HG03439 (cell line): ENCODE results near the gene WFDC12.
"Not testable (repeated sequence)": the region's sequence is repeated elsewhere in the genome, so short reads cannot be mapped to it uniquely, and the experiment has no call there.

ENCODE experiments used
- ATAC-seq: cut with Tn5 transposase; IDR thresholded peaks from one replicate; pipeline ENCODE4 v1.9.1; 2021; ENCODE audit warnings: mild to moderate bottlenecking, moderate library complexity; ENCODE audit not compliant: unreplicated experiment

The WFDC12 gene, protein sequence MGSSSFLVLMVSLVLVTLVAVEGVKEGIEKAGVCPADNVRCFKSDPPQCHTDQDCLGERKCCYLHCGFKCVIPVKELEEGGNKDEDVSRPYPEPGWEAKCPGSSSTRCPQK

DNA sequence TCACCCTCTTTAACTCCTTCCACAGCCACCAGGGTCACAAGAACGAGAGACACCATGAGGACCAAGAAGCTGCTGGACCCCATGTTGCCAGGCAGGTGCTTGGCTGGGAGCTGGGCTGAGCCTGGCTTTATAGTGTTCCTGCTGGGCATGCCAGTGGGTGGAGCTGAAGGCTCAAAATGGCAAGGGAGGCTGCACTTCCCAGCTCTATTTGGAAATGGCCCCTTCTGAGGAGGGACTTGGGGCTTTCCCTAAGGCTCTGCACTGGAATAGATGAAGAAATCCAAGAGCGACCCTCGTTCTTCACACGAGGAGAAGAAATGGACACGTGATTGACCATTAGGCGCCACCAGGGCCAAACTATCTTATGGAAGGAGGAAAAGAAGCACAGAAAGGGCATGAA is at the start of gene WFDC12:
Gene WFDC12, minus strand, starts transcription at position 101 of the 400 bp plus-strand sequence. Its CDS starts 18 bp downstream, at position 83.
- ATAC-seq = no peak

DNA sequence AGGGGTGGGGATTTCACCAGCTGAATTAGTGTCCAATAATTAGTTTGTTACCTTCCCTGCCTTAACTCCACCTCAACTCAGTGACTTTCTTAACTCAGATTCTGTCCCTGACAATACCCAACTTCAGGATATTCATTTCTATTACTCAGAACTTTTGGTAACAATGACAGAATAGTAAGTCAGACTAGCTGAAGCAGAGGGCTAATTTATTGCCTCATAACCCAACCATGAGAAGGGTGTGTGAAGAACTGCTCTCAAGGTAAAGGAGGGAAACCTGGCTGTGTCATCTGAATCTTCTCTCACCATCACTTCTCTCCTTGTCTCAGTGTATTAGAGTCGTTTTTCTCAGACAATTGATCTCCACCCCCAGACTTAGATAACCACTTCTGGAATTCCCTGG is 49.3 kb upstream of the WFDC12 start:
- ATAC-seq = no peak

DNA sequence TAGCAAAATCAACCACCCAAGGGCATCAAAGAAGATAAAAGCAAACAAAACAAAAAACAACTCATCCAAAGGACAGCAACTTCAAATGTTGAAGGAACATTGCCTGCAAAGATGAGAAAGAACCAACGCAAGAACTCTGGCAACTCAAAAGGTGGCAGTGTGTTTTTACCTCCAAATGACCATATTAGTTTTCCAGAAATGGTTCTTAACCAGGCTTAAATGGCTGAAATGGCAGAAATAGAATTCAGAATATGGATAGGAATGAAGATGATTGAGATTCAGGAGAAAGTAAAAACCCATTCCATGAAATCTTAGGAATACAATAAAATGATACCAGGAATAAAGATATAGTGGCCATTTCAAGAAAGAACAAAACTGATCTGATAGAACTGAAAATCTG is 40.6 kb upstream of the WFDC12 start:
- ATAC-seq = no peak

DNA sequence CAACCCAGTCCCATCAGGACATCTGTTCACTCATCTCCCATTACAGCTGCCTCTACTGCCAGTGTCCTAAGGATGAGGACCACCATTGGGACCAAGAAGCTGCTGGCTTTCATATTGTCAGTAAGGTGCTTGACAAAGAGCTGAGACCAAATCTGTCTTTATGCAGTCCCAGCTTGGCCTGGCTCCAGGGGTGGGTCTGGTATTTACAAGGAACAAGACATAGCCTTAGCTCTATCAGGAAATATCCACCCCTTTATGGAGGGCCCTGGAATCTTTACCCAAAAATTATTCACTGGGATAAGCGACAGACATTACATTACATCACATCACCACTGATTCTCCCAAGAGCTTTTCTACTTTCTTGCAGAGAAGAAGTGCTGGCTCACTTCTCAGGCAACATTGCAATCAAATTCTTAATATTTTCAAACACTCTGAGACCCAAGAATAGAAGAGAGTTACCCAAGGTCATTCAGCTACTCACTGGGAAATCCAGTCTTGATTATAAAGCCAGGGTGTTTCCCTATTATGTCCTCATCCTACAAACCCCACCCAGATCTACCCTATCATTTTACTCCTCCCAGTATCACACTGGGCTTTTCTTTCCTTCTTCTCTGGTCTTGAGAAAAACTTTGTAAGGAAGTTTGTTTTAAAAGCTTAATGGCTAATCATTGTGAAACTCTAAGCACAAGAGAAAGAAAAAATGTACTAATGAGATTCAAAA is 39.0 kb upstream of the WFDC12 start:
- ATAC-seq = no peak

DNA sequence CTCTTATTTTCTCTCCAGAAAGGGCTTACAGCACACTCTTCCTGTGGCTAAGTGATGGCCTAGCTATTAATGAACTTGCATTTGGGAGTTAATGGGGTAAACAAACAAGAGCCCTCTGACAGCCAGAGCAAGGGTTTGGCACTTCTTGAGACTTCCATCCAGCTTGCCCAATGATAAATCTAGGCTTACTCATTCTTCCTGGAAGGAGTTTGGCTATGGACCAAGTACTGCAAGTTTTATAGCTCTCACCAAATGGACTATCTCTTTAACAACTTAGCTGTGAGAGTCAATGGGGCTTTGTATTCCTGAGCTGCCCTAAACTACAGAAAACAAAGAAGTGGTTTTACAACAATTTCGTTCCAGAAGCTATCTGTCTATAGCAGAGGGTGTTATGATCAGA is 33.7 kb upstream of the WFDC12 start:
- ATAC-seq = no peak

DNA sequence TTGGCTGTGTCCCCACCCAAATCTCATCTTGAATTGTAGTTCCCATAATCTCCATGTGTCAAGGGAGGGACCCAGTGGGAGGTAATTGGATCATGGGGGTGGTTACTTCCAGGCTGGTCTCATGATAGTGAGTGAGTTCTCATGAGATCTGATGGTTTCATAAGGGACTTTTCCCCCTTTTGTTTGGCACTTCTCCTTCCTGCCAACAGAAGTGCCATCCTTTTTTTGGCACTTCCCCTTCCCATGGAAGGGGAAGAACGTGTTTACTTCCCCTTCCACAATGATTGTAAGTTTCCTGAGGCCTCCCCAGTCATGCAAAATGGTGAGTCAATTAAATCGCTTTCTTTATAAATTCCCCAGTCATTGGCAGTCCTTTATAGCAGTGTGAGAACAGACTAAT is 32.4 kb upstream of the WFDC12 start:
- ATAC-seq = no peak

DNA sequence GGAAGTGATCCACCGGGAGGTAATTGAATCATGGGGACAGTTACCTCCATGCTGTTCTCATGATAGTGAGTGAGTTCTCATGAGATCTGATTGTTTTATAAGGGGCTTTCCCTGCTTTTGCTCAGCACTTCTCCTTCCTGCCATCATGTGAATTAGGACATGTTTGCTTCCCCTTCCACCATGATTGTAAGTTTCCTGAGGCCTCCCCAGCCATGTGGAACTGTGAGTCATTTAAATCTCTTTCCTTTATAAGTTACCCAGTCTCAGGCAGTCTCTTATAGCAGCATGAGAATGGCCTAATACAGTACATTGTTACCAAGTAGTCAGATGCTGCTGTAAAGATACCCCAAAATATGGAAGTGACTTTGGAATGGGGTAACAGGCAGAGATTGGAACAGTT is 30.5 kb upstream of the WFDC12 start:
- not testable (repeated sequence) for ATAC-seq

DNA sequence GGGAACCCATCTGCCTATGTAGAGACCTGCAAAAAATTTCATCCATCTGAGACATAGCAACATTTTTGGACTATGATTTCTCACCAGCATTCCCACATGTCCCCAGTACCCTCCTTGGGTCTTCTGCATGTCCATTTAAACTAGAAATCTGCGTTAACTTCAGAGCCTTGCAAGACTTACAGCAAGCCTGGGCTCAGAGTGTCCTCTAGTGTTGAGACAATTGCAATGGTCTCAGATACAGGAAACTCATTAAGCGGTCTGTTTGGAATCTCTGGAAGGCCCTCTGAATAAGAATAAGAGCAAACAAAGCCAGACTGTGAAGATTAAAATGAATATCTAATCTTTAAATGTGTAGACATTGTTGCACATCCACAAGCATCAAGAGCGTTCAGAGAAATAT is 29.9 kb upstream of the WFDC12 start:
- ATAC-seq = no peak

DNA sequence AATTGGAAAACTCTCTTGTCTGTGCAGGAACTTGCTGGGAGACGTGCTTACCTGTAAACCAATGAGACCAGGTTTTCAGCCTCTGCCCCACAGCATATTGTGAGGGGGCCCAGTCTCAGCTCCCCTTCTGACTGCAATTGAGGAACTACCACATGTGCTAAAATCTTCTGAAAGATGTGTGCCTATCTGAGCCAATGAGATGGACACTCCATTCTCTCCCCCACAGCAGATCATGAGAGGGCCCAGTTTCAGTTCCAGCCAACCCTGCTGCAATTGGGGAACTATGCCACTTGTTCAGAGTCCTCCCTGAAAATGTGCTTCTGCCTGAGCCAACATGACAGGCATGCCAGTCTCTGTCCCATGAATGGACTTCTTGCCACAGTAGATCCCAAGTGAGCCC is 29.5 kb upstream of the WFDC12 start:
- no peak for ATAC-seq

DNA sequence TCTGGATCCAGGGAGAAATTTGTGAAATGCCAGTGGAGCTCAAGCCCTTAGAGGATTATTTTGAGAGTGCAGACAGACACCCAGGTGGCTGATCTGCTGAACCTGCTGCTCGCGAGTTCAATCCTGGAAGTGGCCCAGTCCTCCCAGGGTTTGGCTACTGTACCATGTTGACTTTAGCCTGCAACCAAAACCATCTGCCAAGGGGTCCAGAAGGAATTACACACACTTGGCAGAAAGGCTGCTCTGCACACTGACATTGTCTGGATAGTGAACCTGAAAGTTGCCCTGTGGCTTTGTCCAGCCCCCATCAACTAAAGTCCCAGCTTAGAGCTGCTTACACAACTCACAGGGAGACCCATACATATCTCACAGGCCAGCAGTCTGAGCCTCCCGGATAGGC is 28.9 kb upstream of the WFDC12 start:
- no peak for ATAC-seq

DNA sequence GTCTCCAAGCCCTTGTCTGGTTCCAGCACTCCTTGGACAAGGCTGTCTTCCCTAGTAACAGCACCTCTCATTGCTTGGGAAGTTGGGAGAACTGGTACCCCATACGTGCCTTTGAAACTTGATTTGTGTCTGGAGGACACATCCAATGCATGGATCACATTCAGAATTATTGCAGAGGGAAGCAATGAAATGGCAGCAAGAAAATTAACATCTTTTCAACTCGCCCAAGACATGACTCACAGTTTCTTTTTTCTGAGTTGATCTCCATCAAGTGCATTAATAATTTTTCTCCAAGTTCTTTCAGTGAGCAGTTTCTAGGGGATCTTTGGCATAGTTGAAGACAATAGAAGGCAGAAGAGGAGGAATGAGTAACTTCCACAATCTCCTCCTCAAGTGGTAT is 28.1 kb upstream of the WFDC12 start:
- ATAC-seq = no peak

DNA sequence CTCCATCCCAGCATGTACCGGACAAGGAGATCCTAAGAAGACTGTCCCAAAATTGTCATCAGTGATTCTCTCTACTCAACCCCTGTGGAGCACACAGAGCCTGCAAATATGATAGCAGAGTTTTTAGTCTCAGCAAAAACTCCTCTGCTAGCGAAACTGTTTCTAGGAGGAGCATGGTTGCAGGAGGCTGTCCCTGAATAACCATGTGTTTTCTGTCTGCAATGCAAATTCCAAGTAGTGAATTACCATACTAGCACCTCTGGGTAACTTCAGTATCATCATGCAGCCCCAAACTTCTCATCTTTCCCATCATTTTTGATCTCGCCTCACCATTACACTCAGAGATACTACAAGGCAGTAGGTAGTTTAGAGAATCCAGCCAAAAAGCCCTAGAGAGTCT is 24.8 kb upstream of the WFDC12 start:
- no peak for ATAC-seq

DNA sequence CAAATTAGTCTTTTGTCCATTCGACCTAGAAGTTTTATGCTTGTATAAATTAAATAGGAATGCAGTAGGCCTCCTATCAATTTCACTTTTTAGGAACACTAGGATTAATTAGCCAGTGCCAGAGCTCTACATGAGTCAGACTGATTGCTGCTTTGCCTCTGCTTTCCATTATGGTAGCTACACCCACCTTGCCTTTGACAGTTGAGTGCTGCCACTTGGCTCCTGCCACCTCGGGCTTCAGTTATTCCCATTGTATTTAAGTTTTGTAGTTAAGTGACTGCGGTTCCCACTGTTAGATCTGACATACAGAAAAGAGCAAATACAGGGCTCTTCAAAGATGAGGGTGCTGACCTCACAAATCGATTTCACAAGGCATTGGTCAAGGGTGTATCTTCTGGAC is 16.6 kb upstream of the WFDC12 start:
- no peak for ATAC-seq

DNA sequence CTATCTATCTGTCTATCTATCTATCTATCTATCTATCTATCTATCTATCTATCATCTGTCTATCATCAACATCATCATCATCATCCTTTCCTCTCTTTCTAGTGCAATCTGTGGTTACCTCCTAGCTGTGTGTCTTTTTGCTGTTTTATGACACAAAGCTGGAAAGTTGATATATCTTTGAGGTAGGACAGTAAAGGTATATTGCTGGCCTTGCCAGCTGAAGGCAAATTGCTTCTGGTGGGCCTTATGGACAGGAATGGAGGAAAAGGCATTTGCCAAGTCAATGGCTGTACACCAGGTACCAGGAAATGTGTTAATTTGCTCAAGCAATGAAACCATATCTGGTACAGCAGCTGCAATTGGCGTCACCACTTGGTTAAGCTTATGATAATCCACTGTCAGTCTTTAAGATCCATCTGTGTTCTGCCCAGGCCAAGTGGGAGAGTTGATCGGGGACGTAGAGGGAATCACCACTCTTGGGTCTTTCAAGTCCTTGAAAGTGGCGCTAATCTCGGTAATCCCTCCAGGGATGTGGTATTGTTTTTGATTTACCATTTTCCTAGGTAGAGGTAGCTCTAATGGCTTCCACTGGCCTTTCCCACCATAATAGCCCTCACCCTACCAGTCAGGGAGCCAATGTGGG is 15.6 kb upstream of the WFDC12 start:
- ATAC-seq = not testable (repeated sequence)

DNA sequence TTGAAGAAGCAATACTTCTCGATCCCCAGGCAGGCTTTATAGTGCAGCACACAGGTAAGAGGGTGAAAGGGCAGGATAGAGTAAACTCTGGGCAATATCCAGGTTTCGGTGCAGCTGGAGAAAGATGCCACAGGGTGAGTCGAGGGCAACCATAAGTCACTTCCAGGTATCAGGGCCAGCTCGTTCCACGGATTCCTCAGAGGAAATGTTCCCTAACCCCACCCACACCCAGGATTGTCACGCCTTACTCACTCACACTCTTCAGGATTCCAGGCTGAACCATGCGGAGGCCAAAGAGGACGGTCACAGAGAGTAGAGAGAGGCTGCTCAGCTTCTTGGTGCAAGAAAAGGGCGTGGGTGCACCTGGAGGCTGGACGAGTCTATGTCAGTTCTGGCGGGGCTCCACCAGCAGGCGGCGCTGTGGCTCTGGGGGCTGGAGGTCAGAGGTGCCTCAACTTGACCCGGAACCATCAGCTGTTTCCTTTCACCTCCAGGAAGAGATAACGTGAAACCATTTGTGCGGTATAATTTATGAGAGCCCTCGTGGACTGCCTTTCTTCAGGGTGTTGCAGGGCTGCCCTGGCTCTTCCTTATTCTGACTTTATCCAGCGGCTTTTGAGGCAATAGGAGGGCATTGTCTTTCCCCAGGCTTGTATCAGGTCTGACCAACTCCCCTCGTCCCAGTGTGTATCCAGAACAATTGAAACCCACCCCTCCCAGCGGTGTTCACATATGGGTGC is 14.5 kb upstream of the WFDC12 start:
- no peak for ATAC-seq

DNA sequence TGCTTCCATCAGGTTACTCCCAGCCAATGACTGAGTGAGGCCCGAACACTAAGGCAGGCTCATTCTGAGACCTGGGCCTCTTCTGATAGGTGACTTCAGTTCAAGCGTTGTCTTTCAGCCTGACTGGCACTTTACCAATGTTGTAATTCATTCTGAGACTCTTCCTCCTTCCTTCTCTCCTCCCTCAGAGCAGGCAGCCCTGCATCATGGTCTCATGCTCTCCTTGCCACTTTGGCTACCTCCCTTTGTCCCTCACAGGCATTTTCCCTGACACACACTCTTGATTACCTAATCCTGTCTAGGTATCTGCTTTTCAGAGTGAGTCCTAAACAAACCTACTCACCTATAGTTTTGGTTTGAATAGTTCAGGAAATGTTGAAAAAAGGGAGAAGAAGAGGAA is 12.6 kb upstream of the WFDC12 start:
- ATAC-seq = no peak

DNA sequence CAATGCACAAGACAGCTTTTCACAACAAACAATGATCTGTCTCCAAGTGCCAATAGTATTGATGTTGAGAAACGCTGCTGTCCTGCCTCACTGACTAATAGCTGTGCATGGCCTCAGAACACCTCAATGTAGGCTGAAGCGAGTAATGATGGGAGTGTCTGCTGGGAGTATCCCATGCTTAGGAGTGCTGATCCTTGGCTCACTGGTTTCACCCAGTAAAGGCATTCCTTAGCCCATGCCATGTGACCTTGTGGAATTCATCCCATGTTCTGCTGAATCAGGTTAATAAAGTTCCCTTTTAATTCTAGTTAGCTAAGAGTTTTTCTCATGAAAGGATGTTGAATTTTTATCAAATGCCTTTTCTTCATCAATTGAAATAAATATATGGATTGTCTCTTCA is 3.8 kb upstream of the WFDC12 start:
- ATAC-seq = no peak

DNA sequence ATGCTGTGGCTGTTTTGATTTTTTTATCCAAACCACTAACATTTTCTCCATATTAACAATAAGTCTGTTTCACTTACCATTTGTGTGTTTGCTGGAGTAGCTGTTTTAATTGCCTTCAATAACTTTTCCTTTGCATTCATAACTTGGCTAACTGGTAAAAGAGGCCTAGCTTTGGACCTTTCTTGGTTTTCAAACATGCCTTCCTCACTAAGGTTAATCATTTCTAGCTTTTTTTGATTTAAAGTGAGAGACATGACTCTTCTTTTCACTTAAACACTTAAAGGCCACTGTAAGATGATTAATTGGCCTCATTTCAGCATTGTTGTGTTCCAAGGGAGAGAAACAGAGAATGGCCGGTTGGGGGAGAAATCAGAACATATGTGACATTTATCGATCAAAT is 2.9 kb downstream of the WFDC12 start:
- ATAC-seq = no peak

DNA sequence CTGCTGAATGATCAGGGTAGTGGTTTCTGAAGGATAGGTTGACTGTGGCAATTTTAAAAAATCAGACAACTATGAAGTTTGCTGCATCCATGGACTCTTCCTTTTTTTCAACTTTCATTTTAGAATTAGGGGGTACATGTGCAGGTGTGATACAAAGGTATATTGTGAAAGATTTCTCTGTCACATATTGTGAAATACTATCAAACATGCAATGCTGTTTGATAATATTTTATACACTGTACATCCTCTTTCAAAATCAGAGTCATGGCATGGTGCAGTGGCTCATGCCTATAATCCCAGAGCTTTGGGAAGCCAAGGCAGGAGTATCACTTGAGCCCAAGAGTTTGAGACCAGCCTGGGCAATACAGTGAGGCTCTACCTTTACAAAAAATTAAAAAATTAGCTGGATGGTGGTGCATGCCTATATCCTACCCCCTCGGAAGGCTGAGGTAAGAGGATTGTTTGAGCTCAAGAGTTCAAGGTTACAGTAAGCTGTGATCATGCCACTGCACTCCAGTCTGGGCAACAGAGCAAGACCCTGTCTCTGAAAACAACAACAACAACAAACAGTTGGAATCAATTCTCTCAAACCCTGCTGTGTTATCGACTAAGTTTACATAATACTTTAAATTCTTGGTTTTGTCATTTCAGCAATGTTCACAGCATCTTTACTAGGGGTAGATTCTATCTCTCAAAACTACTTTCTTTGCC is 4.6 kb downstream of the WFDC12 start:
- ATAC-seq = no peak

DNA sequence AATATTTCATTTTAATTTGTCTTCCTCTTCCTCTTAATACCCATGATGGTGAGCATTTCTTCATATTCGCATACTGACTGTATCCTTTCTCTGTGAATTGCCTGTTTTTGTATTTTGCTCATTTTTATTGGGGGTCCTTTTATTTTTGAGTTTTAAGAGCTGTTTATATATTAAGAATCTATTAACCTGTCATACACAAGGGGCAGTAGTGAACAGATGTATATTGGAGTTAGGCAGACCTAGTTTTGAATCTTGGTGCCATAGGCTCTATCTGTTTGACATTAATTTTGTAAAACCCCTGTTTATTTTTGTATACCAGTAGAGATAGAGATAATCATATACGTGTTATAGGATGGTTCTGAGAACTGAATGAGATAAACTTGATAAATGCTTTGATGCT is 6.2 kb downstream of the WFDC12 start:
- no peak for ATAC-seq

DNA sequence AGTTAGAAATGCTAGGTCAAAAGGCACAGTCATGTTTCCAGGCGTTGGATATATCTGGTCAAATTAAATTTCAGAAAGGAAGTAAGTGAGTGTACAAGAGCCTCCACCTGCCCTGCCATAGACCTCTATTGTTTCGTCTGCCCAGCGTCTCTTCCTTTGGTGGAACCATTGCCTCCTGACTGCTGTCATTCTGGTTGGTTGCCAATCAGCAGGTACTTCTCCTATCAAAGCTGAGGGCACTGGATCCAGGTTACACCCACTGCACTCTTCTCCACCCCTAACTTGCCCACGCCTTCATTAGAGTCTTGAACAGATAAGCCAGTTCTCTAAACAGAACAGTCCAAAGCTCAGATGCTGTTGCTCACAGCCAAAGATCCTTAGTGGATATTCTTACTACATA is 6.7 kb downstream of the WFDC12 start:
- ATAC-seq = no peak
